ENCODE measurements around the gene GRWD1.
"Not testable (repeated sequence)": the region's sequence is repeated elsewhere in the genome, so short reads cannot be mapped to it uniquely, and the experiment has no call there.

Gene GRWD1

GRCh38 chr19:48480183-48480557, 34.4 kb downstream of the GRWD1 start:
- DNase-seq: peak; percentile 41

GRCh38 chr19:48480558-48481500, 35.0 kb downstream of the GRWD1 start:
- DNase-seq: peak; percentile 54

- DNase-seq: peak; percentile 68
Measured at GRCh38 chr19:48481846-48482639, 36.3 kb downstream of the GRWD1 start.

DNA sequence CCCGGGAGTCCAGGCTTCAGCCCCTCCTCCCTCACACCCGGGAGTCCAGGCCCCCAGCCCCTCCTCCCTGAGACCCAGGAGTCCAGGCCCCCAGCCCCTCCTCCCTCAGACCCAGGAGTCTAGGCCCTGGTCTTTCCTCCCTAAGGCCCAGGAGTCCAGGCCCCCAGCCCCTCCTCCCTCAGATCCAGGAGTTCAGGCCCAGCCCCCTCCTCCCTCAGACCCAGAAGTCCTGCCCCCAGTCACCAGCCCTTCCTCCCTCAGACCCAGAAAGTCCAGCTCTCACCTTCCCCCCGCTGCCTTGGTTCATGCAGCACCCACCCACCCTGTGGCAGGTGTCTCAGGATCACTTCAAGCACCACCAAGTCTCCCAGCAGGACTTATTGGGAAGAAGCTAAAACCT, 37.5 kb downstream of the GRWD1 start:
- no peak for DNase-seq

DNA sequence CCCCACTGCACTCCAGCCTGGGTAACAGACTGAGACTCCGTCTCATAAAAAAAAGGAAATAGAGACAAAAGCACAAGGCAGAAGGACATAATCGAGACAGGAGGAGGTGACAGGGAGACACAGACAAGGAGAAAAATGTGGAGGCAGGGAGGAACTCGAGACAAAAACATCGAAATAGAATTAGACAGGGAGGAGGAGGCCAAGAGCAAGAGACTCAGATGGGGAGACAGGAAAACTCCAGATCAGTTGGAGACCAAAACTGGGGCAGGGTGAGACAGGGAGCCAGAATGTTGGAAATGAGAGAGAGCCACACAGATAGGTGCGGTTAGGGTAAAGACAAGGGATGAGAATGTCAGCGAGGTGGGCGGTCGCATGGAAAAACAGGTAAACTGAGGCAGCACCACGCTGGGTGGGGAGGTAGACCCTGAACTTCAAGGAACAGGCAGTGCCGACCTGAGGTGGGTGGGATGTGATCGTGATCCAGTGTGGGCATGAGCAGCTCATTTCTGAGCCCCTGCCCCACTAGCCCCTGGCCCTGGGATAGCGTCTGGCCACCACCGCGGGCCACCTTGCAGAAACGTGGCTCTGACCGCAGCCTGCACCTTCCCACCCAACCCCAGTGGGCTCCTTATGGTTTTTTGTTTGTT, 38.6 kb downstream of the GRWD1 start:
- no peak for DNase-seq

- DNase-seq: no peak
Measured at GRCh38 chr19:48484931-48485612, 39.3 kb downstream of the GRWD1 start.

- not testable (repeated sequence) for DNase-seq
Measured at GRCh38 chr19:48486706-48487105, 40.9 kb downstream of the GRWD1 start.

- DNase-seq: no peak
Measured at GRCh38 chr19:48487544-48487943, 41.8 kb downstream of the GRWD1 start.

- peak; percentile 84 for DNase-seq
Measured at GRCh38 chr19:48487948-48488347, 42.2 kb downstream of the GRWD1 start.

- not testable (repeated sequence) for DNase-seq
Measured at GRCh38 chr19:48488478-48488877, 42.7 kb downstream of the GRWD1 start.

- DNase-seq: peak; percentile 61
Measured at GRCh38 chr19:48489608-48490216, 43.9 kb downstream of the GRWD1 start.

DNA sequence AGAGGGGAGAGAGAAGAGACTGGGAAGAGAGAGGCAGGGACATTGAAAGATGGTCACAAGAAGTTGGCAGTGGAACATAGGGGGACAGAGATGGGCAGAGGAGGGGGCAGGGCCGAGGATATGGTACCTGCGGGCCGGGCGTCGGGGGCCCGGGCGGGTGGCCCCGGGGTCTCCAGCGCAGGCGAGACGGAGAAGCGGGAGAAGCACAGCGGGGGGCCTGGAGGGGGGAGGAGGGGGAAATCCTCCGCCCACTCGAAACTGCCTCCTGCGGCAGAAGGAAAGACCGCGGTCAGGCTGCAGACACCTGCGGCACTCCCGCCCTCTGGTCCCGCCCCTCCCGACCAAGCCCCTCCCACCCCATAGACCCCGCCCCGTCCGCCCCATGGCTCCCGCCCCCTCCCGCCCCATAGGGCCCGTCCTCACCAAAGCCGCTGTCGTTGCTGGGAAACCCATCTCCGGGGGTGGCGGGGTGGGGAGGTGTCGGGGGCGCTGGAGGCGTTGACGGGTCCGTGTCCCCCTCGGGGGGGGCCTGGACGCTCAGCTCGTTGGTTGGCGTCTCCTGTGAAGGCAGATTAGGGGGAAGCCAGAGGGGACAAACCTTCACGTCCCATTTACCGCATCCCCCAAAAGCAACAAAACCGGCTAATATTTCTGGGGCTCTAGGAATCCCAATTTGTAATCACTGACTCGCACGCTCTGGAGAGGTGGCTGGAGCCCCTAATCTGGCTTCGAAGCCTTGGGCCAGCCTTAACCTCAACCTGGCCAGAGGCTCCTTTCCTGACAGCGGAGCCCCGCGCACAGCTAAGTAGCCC, 45.4 kb downstream of the GRWD1 start:
- DNase-seq: peak; percentile 23

DNA sequence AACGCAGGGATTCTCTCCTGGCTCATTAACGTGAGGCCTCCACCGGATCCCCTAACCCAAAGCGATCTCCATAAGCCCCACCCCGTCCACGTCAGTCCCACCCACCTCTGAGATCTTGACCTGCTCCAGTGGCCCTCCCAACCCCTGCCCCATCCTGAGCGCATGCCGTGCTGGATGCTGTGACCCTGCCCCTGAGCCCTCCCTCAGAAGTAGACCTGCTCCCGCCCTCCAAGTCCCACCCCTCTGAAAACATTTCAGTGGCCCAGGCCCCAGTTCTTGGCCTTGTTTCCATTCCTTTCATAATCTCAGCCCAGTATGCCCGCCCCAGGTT, 46.0 kb downstream of the GRWD1 start:
- no peak for DNase-seq

GRCh38 chr19:48492925-48493717, 47.3 kb downstream of the GRWD1 start:
- peak; percentile 98 for DNase-seq

GRCh38 chr19:48493718-48494401, 48.1 kb downstream of the GRWD1 start:
- DNase-seq: no peak

- DNase-seq: no peak
Measured at GRCh38 chr19:48495396-48495795, 49.6 kb downstream of the GRWD1 start.

- no peak for DNase-seq
Measured at GRCh38 chr19:48496959-48497727, 51.4 kb downstream of the GRWD1 start.

GRCh38 chr19:48497728-48498594, 52.2 kb downstream of the GRWD1 start:
- no peak for DNase-seq
